ENCODE results near the gene MYZAP.

The MYZAP gene

GRCh38 chr15:57598346-57598745 is 6.6 kb downstream of the MYZAP start:
- Histone ChIP-seq H3K4me1 (ENCODE audit: control insufficient read depth, insufficient read depth, low read length, poor library complexity, severe bottlenecking) (no peaks in the 10 kb centered on the region), H3K27ac (ENCODE audit: insufficient read depth, low read length, poor library complexity, severe bottlenecking) (no peak overlapping the region), H3K9me3 (ENCODE audit: control insufficient read depth, low read length) (no peaks in the 10 kb centered on the region), H3K27me3 (replicated peaks; ENCODE audit: control insufficient read depth, insufficient read depth, low read length, poor library complexity, severe bottlenecking) (no peaks in the 10 kb centered on the region), H3K36me3 (ENCODE audit: control insufficient read depth, insufficient read depth, low read length) (no peaks in the 10 kb centered on the region), H3K4me3 (ENCODE audit: insufficient read depth, low read depth, low read length, poor library complexity, severe bottlenecking) (no peak overlapping the region)
- no peak for DNase-seq

GRCh38 chr15:57599296-57599810 is 7.6 kb downstream of the MYZAP start:
- no peak overlapping the region for H3K27ac ChIP-seq (ENCODE audit: insufficient read depth, low read length, poor library complexity, severe bottlenecking)
- H3K27me3 ChIP-seq (replicated peaks; ENCODE audit: control insufficient read depth, insufficient read depth, low read length, poor library complexity, severe bottlenecking) = no peaks in the 10 kb centered on the region
- H3K9me3 ChIP-seq (ENCODE audit: control insufficient read depth, low read length) = no peaks in the 10 kb centered on the region
- DNase-seq = no peak
- H3K36me3 ChIP-seq (ENCODE audit: control insufficient read depth, insufficient read depth, low read length) = no peaks in the 10 kb centered on the region
- no peak overlapping the region for H3K4me3 ChIP-seq (ENCODE audit: insufficient read depth, low read depth, low read length, poor library complexity, severe bottlenecking)
- H3K4me1 ChIP-seq (ENCODE audit: control insufficient read depth, insufficient read depth, low read length, poor library complexity, severe bottlenecking) = no peaks in the 10 kb centered on the region

- Histone ChIP-seq H3K4me1 (ENCODE audit: control insufficient read depth, insufficient read depth, low read length, poor library complexity, severe bottlenecking) (no peaks in the 10 kb centered on the region), H3K27me3 (replicated peaks; ENCODE audit: control insufficient read depth, insufficient read depth, low read length, poor library complexity, severe bottlenecking) (no peaks in the 10 kb centered on the region), H3K36me3 (ENCODE audit: control insufficient read depth, insufficient read depth, low read length) (no peaks in the 10 kb centered on the region), H3K9me3 (ENCODE audit: control insufficient read depth, low read length) (no peaks in the 10 kb centered on the region), H3K27ac (ENCODE audit: insufficient read depth, low read length, poor library complexity, severe bottlenecking) (no peak overlapping the region), H3K4me3 (ENCODE audit: insufficient read depth, low read depth, low read length, poor library complexity, severe bottlenecking) (no peak overlapping the region)
- DNase-seq = no peak
Measured at GRCh38 chr15:57600197-57600596, 8.5 kb downstream of the MYZAP start.

- Histone ChIP-seq H3K4me3 (ENCODE audit: insufficient read depth, low read depth, low read length, poor library complexity, severe bottlenecking) (no peak overlapping the region), H3K4me1 (ENCODE audit: control insufficient read depth, insufficient read depth, low read length, poor library complexity, severe bottlenecking) (no peaks in the 10 kb centered on the region), H3K27me3 (replicated peaks; ENCODE audit: control insufficient read depth, insufficient read depth, low read length, poor library complexity, severe bottlenecking) (no peaks in the 10 kb centered on the region), H3K9me3 (ENCODE audit: control insufficient read depth, low read length) (no peaks in the 10 kb centered on the region), H3K27ac (ENCODE audit: insufficient read depth, low read length, poor library complexity, severe bottlenecking) (no peak overlapping the region), H3K36me3 (ENCODE audit: control insufficient read depth, insufficient read depth, low read length) (no peaks in the 10 kb centered on the region)
- no peak for DNase-seq
Measured at GRCh38 chr15:57604507-57604906, 12.8 kb downstream of the MYZAP start.

GRCh38 chr15:57605491-57605890 is 13.8 kb downstream of the MYZAP start:
- Histone ChIP-seq H3K4me1 (ENCODE audit: control insufficient read depth, insufficient read depth, low read length, poor library complexity, severe bottlenecking) (no peaks in the 10 kb centered on the region), H3K36me3 (ENCODE audit: control insufficient read depth, insufficient read depth, low read length) (no peaks in the 10 kb centered on the region), H3K27ac (ENCODE audit: insufficient read depth, low read length, poor library complexity, severe bottlenecking) (no peak overlapping the region), H3K27me3 (replicated peaks; ENCODE audit: control insufficient read depth, insufficient read depth, low read length, poor library complexity, severe bottlenecking) (no peaks in the 10 kb centered on the region), H3K9me3 (ENCODE audit: control insufficient read depth, low read length) (no peaks in the 10 kb centered on the region), H3K4me3 (ENCODE audit: insufficient read depth, low read depth, low read length, poor library complexity, severe bottlenecking) (no peak overlapping the region)
- no peak for DNase-seq

GRCh38 chr15:57606048-57606447 is 14.3 kb downstream of the MYZAP start:
- Histone ChIP-seq H3K4me3 (ENCODE audit: insufficient read depth, low read depth, low read length, poor library complexity, severe bottlenecking) (no peak overlapping the region), H3K4me1 (ENCODE audit: control insufficient read depth, insufficient read depth, low read length, poor library complexity, severe bottlenecking) (no peaks in the 10 kb centered on the region), H3K27me3 (replicated peaks; ENCODE audit: control insufficient read depth, insufficient read depth, low read length, poor library complexity, severe bottlenecking) (no peaks in the 10 kb centered on the region), H3K9me3 (ENCODE audit: control insufficient read depth, low read length) (no peaks in the 10 kb centered on the region), H3K27ac (ENCODE audit: insufficient read depth, low read length, poor library complexity, severe bottlenecking) (no peak overlapping the region), H3K36me3 (ENCODE audit: control insufficient read depth, insufficient read depth, low read length) (no peaks in the 10 kb centered on the region)
- DNase-seq = no peak

GRCh38 chr15:57606816-57607215 is 15.1 kb downstream of the MYZAP start:
- no peaks in the 10 kb centered on the region for H3K27me3 ChIP-seq (replicated peaks; ENCODE audit: control insufficient read depth, insufficient read depth, low read length, poor library complexity, severe bottlenecking)
- no peak for DNase-seq
- H3K9me3 ChIP-seq (ENCODE audit: control insufficient read depth, low read length) = no peaks in the 10 kb centered on the region
- no peak overlapping the region for H3K4me3 ChIP-seq (ENCODE audit: insufficient read depth, low read depth, low read length, poor library complexity, severe bottlenecking)
- no peaks in the 10 kb centered on the region for H3K4me1 ChIP-seq (ENCODE audit: control insufficient read depth, insufficient read depth, low read length, poor library complexity, severe bottlenecking)
- no peaks in the 10 kb centered on the region for H3K36me3 ChIP-seq (ENCODE audit: control insufficient read depth, insufficient read depth, low read length)
- H3K27ac ChIP-seq (ENCODE audit: insufficient read depth, low read length, poor library complexity, severe bottlenecking) = no peak overlapping the region

GRCh38 chr15:57607570-57608000 is 15.9 kb downstream of the MYZAP start:
- Histone ChIP-seq H3K4me3 (ENCODE audit: insufficient read depth, low read depth, low read length, poor library complexity, severe bottlenecking) (no peak overlapping the region), H3K9me3 (ENCODE audit: control insufficient read depth, low read length) (no peaks in the 10 kb centered on the region), H3K4me1 (ENCODE audit: control insufficient read depth, insufficient read depth, low read length, poor library complexity, severe bottlenecking) (no peaks in the 10 kb centered on the region), H3K27me3 (replicated peaks; ENCODE audit: control insufficient read depth, insufficient read depth, low read length, poor library complexity, severe bottlenecking) (no peaks in the 10 kb centered on the region), H3K27ac (ENCODE audit: insufficient read depth, low read length, poor library complexity, severe bottlenecking) (no peak overlapping the region), H3K36me3 (ENCODE audit: control insufficient read depth, insufficient read depth, low read length) (no peaks in the 10 kb centered on the region)
- no peak for DNase-seq

- H3K36me3 ChIP-seq (ENCODE audit: control insufficient read depth, insufficient read depth, low read length) = no peaks in the 10 kb centered on the region
- H3K4me3 ChIP-seq (ENCODE audit: insufficient read depth, low read depth, low read length, poor library complexity, severe bottlenecking) = no peak overlapping the region
- no peaks in the 10 kb centered on the region for H3K9me3 ChIP-seq (ENCODE audit: control insufficient read depth, low read length)
- no peak overlapping the region for H3K27ac ChIP-seq (ENCODE audit: insufficient read depth, low read length, poor library complexity, severe bottlenecking)
- DNase-seq = no peak
- no peaks in the 10 kb centered on the region for H3K4me1 ChIP-seq (ENCODE audit: control insufficient read depth, insufficient read depth, low read length, poor library complexity, severe bottlenecking)
- H3K27me3 ChIP-seq (replicated peaks; ENCODE audit: control insufficient read depth, insufficient read depth, low read length, poor library complexity, severe bottlenecking) = no peaks in the 10 kb centered on the region
Measured at GRCh38 chr15:57609805-57610529, 18.3 kb downstream of the MYZAP start.

GRCh38 chr15:57611123-57611522 is 19.4 kb downstream of the MYZAP start:
- Histone ChIP-seq H3K36me3 (ENCODE audit: control insufficient read depth, insufficient read depth, low read length) (no peaks in the 10 kb centered on the region), H3K27ac (ENCODE audit: insufficient read depth, low read length, poor library complexity, severe bottlenecking) (no peak overlapping the region), H3K27me3 (replicated peaks; ENCODE audit: control insufficient read depth, insufficient read depth, low read length, poor library complexity, severe bottlenecking) (no peaks in the 10 kb centered on the region), H3K4me3 (ENCODE audit: insufficient read depth, low read depth, low read length, poor library complexity, severe bottlenecking) (no peak overlapping the region), H3K4me1 (ENCODE audit: control insufficient read depth, insufficient read depth, low read length, poor library complexity, severe bottlenecking) (no peaks in the 10 kb centered on the region), H3K9me3 (ENCODE audit: control insufficient read depth, low read length) (no peaks in the 10 kb centered on the region)
- no peak for DNase-seq
